Suprapubic skin (tissue), 4 donors: ENCODE results near the gene LRRC28. TPM values are rescaled to one million over a fixed set of nuclear protein-coding genes. Genes with fewer than 3 reads are reported as not detected.

ENCODE experiments used
- DNase-seq, 2 donors: peaks; one replicate each; pipeline ENCODE4 v3.0.0-alpha.2; 2019; ENCODE audit warnings: low spot score in 2 of 2
- H3K27ac ChIP-seq: fragments of 200-600 bp; sonication (generic); one replicate; pipeline ENCODE4 v1.5.1; 2019
- H3K27me3 ChIP-seq: fragments of 200-600 bp; sonication (generic); one replicate; pipeline ENCODE4 v1.5.1; 2019
- H3K36me3 ChIP-seq: fragments of 200-600 bp; sonication (generic); one replicate; pipeline ENCODE4 v1.5.1; 2019
- H3K4me1 ChIP-seq: fragments of 200-600 bp; sonication (generic); one replicate; pipeline ENCODE4 v1.5.1; 2019
- H3K4me3 ChIP-seq: fragments of 200-600 bp; sonication (generic); one replicate; pipeline ENCODE4 v1.5.1; 2019; ENCODE audit warnings: mild to moderate bottlenecking
- H3K9me3 ChIP-seq: fragments of 200-600 bp; sonication (generic); one replicate; pipeline ENCODE4 v1.5.1; 2019
- EP300 ChIP-seq: sonication (generic); formaldehyde crosslinking; IDR thresholded peaks from one replicate; pipeline ENCODE4 v1.6.1; 2017; ENCODE audit warnings: antibody characterized with exemption
- POLR2A ChIP-seq, 2 donors: fragments of 450-650 bp; IDR thresholded peaks; one replicate each; pipeline ENCODE4 v1.6.1; 2017; ENCODE audit warnings: antibody characterized with exemption in 2 of 2, mild to moderate bottlenecking in 2 of 2, moderate library complexity in 2 of 2
- POLR2AphosphoS5 ChIP-seq, 3 donors: sonication (generic); formaldehyde crosslinking; IDR thresholded peaks; one replicate each; pipeline ENCODE4 v1.6.1; 2017; ENCODE audit warnings: antibody characterized with exemption in 3 of 3
- WGBS: methylation state at CpG from one replicate; pipeline ENCODE4 v1.1.5; 2018; 5-methylcytosine and 5-hydroxymethylcytosine counted together
- total RNA-seq, 4 donors: library from RNA; depleted of rRNA; stranded (reverse); fragments of >200 nt; gene quantifications; one replicate each; pipeline ENCODE4 v1.1.0, GENCODE V29; 2016
- TF ChIP-seq, protein P1 (sequence below), 2 donors: fragments of 200-600 bp in 1 of 2; fragments of 450-650 bp in 1 of 2; sonication (generic) in 1 of 2; IDR thresholded peaks; one replicate each; pipeline ENCODE4 v1.5.1; 2016 to 2019; ENCODE audit warnings: antibody characterized with exemption in 2 of 2, mild to moderate bottlenecking in 1 of 2, moderate library complexity in 1 of 2

The LRRC28 gene
- total RNA-seq, 4 donors from 2014 or later = 26.4 to 80.5 (median 36.5) TPM

DNA sequence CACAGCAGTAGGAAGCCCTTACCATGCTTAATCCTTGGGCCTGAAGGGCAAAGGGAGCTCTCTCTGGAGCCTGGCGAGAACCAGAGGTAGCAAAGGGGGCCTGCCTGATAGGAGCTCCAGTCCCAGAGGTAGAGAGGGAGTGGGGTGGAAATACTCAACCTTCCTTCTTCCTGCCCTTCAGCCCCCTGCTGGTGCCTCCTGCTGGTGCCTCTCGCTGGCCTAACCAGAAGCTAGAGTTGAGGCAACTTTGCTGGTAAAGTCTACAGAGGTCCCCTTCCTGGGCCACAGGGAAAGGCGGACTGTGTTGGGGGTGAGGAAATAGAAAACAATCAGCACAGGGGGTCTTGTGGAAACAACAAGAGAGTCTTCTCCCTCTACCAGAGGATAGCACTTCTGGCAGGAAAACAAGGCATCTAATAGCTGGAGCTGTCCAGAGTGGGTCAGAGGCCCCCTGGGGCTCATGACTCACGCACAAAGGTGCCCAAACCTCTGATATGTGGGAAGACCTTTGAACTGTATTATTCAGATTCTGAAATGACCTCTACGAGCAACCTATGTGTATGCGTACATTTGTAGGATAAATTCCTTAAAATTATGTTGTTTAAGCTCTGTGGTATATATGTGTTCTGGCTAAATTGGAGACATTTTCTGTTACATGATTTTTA lies 133.9 kb downstream of the LRRC28 start:
- 100% methylated on average over 6 of the region's 6 CpGs for WGBS
- DNase-seq = no peak
- H3K36me3 ChIP-seq = no peaks in the 10 kb centered on the region
- no peak overlapping the region for H3K27ac ChIP-seq
- no peaks in the 10 kb centered on the region for H3K9me3 ChIP-seq
- TF ChIP-seq POLR2A (IDR thresholded peaks at IDR 0.05) (no peak), EP300 (no peak), POLR2AphosphoS5 (IDR thresholded peaks at IDR 0.05) (no peak)
- H3K4me3 ChIP-seq = no peak overlapping the region
- peaks cover 6% of the 10 kb centered on the region for H3K4me1 ChIP-seq
- H3K27me3 ChIP-seq = no peaks in the 10 kb centered on the region

DNA sequence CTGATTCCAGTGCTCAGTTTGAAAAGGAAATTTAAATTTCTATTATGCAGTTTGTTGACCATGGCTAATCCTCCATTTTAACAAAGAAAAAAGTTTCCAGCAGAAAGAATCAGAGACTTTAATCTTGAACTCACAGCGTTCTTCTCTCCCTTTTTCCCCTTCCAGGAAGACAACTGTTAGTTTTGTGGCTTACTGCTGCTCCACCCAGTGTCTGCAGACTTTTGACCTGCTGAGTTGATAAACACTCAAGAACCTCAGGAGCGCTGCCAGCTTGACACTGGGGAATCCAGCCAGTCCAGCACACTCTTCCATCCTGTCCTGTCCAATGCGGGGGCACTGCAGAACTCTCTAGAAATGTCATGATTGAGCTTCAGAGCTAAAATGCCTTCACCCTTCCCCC lies 134.6 kb downstream of the LRRC28 start:
- Histone ChIP-seq H3K4me1 (peaks cover 6% of the 10 kb centered on the region), H3K27ac (no peak overlapping the region), H3K4me3 (no peak overlapping the region), H3K36me3 (no peaks in the 10 kb centered on the region), H3K27me3 (no peaks in the 10 kb centered on the region), H3K9me3 (no peaks in the 10 kb centered on the region)
- WGBS = 45% methylated on average over 3 of the region's 3 CpGs
- DNase-seq = no peak
- TF ChIP-seq, protein P1, sequence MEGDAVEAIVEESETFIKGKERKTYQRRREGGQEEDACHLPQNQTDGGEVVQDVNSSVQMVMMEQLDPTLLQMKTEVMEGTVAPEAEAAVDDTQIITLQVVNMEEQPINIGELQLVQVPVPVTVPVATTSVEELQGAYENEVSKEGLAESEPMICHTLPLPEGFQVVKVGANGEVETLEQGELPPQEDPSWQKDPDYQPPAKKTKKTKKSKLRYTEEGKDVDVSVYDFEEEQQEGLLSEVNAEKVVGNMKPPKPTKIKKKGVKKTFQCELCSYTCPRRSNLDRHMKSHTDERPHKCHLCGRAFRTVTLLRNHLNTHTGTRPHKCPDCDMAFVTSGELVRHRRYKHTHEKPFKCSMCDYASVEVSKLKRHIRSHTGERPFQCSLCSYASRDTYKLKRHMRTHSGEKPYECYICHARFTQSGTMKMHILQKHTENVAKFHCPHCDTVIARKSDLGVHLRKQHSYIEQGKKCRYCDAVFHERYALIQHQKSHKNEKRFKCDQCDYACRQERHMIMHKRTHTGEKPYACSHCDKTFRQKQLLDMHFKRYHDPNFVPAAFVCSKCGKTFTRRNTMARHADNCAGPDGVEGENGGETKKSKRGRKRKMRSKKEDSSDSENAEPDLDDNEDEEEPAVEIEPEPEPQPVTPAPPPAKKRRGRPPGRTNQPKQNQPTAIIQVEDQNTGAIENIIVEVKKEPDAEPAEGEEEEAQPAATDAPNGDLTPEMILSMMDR (IDR thresholded peaks at IDR 0.05) = no peak
- TF ChIP-seq POLR2A (IDR thresholded peaks at IDR 0.05) = no peak
- no peak for TF ChIP-seq EP300
- no peak for TF ChIP-seq POLR2AphosphoS5 (IDR thresholded peaks at IDR 0.05)

- Histone ChIP-seq H3K27me3 (no peaks in the 10 kb centered on the region), H3K9me3 (no peaks in the 10 kb centered on the region), H3K36me3 (no peaks in the 10 kb centered on the region), H3K27ac (no peak overlapping the region), H3K4me1 (peaks cover 6% of the 10 kb centered on the region), H3K4me3 (no peak overlapping the region)
- no peak for TF ChIP-seq POLR2A (IDR thresholded peaks at IDR 0.05)
- 71% methylated on average over 4 of the region's 4 CpGs for WGBS
- DNase-seq = no peak
These were observed 135.1 kb downstream of the LRRC28 start for GRCh38 chr15:99386391-99386790.

DNA sequence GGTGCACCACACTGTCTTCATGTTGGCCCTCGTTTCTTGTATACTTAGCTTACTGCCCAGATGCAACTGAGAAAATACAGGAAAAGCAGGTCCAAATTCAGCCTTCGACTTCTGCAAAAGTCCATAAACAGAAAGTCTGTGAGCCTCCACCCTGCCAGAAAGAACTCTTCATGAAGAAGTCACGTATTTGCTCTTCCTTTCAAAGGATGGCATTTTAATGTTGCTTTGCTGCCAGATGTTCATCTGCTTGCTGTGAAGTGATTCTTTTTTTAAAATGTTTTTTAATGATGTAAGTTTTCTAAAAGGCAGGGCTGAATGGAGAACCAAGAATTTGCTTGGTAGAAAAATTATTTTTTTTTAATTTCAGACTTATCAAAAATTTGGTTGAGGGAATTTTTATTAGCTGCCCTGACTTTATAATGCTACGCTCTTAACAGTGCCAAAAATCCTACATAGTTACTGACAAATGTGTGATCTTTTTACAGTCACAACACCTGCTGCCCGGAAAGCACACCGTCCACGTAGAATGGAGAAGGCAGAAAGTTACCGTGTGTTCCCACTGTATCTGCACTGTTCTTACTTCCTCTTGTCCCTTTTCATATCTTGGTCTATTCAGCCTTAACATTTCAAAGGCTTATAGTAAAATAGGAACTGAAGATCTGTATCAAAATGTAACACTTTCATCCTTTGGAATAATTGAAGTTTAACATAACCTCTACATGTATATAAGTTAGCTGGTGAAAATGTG lies 136.3 kb downstream of the LRRC28 start:
- Histone ChIP-seq H3K27me3 (no peaks in the 10 kb centered on the region), H3K36me3 (no peaks in the 10 kb centered on the region), H3K27ac (no peak overlapping the region), H3K9me3 (peaks cover 6% of the 10 kb centered on the region), H3K4me1 (peaks cover 6% of the 10 kb centered on the region), H3K4me3 (no peak overlapping the region)
- WGBS = 77% methylated on average over 8 of the region's 8 CpGs
- no peak for TF ChIP-seq EP300
- no peak for TF ChIP-seq POLR2AphosphoS5 (IDR thresholded peaks at IDR 0.05)
- TF ChIP-seq, protein P1 (IDR thresholded peaks at IDR 0.05) = no peak
- no peak for TF ChIP-seq POLR2A (IDR thresholded peaks at IDR 0.05)
- no peak for DNase-seq

- H3K27me3 ChIP-seq = no peaks in the 10 kb centered on the region
- H3K27ac ChIP-seq = no peak overlapping the region
- no peak for DNase-seq
- peaks cover 6% of the 10 kb centered on the region for H3K4me1 ChIP-seq
- H3K4me3 ChIP-seq = no peak overlapping the region
- TF ChIP-seq EP300 (no peak), POLR2AphosphoS5 (IDR thresholded peaks at IDR 0.05) (no peak), POLR2A (IDR thresholded peaks at IDR 0.05) (no peak)
- TF ChIP-seq, protein P1 (IDR thresholded peaks at IDR 0.05) = no peak
- peaks cover 6% of the 10 kb centered on the region for H3K9me3 ChIP-seq
- WGBS = 82% methylated on average over 5 of the region's 5 CpGs
- H3K36me3 ChIP-seq = no peaks in the 10 kb centered on the region
These were observed 139.4 kb downstream of the LRRC28 start for GRCh38 chr15:99390667-99391066.

DNA sequence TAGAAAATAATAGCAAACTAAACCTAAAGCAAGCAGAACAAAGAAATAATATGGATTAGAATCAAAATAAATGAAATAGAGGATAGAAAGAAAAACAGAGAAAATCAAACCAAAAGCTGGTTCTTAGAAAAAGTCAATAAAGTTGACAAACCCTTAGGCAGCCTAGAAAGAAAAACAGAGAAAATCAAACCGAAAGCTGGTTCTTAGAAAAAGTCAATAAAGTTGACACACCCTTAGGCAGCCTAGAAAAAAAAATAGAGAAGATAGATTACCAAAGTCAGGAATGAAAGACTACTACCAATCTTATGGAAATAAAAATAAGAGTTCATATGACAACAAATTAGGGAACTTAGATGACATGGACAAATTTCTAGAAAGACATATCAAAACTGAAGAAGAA lies 142.4 kb downstream of the LRRC28 start:
- no peaks in the 10 kb centered on the region for H3K4me1 ChIP-seq
- H3K36me3 ChIP-seq = no peaks in the 10 kb centered on the region
- WGBS = 35% methylated on average over 1 of the region's 1 CpG
- peaks cover 6% of the 10 kb centered on the region for H3K9me3 ChIP-seq
- TF ChIP-seq POLR2AphosphoS5 (IDR thresholded peaks at IDR 0.05) (no peak), EP300 (no peak), POLR2A (IDR thresholded peaks at IDR 0.05) (no peak)
- TF ChIP-seq, protein P1 (IDR thresholded peaks at IDR 0.05) = no peak
- H3K27ac ChIP-seq = no peak overlapping the region
- DNase-seq = no peak
- no peak overlapping the region for H3K4me3 ChIP-seq
- no peaks in the 10 kb centered on the region for H3K27me3 ChIP-seq
